GM21526 (cell line): ENCODE results near the gene GPALPP1.
"Not testable (repeated sequence)": the region's sequence is repeated elsewhere in the genome, so short reads cannot be mapped to it uniquely, and the experiment has no call there.

Experiments used
- ATAC-seq: cut with Tn5 transposase; IDR thresholded peaks from one replicate; pipeline ENCODE4 v1.9.1; 2021; ENCODE audit warnings: moderate library complexity; ENCODE audit not compliant: unreplicated experiment, low FRiP score

The GPALPP1 gene

GRCh38 chr13:45004096-45004495 lies 14.8 kb downstream of the GPALPP1 start:
- ATAC-seq = no peak

GRCh38 chr13:45007225-45007624 lies 17.9 kb downstream of the GPALPP1 start:
- no peak for ATAC-seq

GRCh38 chr13:45007823-45008222 lies 18.5 kb downstream of the GPALPP1 start:
- ATAC-seq = no peak

- ATAC-seq = no peak
These were observed 21.9 kb downstream of the GPALPP1 start for GRCh38 chr13:45011198-45011597.

- no peak for ATAC-seq
These were observed 26.0 kb downstream of the GPALPP1 start for GRCh38 chr13:45015300-45015699.

- no peak for ATAC-seq
These were observed 27.6 kb downstream of the GPALPP1 start for GRCh38 chr13:45016792-45017425.

GRCh38 chr13:45019981-45020380 lies 30.6 kb downstream of the GPALPP1 start:
- ATAC-seq = not testable (repeated sequence)

GRCh38 chr13:45021250-45021649 lies 31.9 kb downstream of the GPALPP1 start:
- ATAC-seq = no peak

GRCh38 chr13:45024847-45025246 lies 35.5 kb downstream of the GPALPP1 start:
- ATAC-seq = no peak

- no peak for ATAC-seq
These were observed 45.0 kb downstream of the GPALPP1 start for GRCh38 chr13:45034342-45034741.

GRCh38 chr13:45036206-45036605 lies 46.9 kb downstream of the GPALPP1 start:
- ATAC-seq = no peak

- ATAC-seq = no peak
These were observed 50.8 kb downstream of the GPALPP1 start for GRCh38 chr13:45040173-45040572.

GRCh38 chr13:45040622-45041021 lies 51.3 kb downstream of the GPALPP1 start:
- no peak for ATAC-seq

- ATAC-seq = no peak
These were observed 53.2 kb downstream of the GPALPP1 start for GRCh38 chr13:45042539-45042938.

- no peak for ATAC-seq
These were observed 57.1 kb downstream of the GPALPP1 start for GRCh38 chr13:45046445-45046844.

- peak; percentile 59 for ATAC-seq
These were observed 58.3 kb downstream of the GPALPP1 start for GRCh38 chr13:45047394-45048310.

GRCh38 chr13:45048890-45049407 lies 59.6 kb downstream of the GPALPP1 start:
- no peak for ATAC-seq

GRCh38 chr13:45049478-45049877 lies 60.1 kb downstream of the GPALPP1 start:
- no peak for ATAC-seq

GRCh38 chr13:45051315-45051714 lies 62.0 kb downstream of the GPALPP1 start:
- ATAC-seq = no peak

- ATAC-seq = peak; percentile 72
These were observed 66.0 kb downstream of the GPALPP1 start for GRCh38 chr13:45055198-45055901.
